Prostate gland (tissue), 2 donors: Measurements from ENCODE around the gene CPED1.

Source experiments
- POLR2A ChIP-seq: fragments of 450-650 bp; IDR thresholded peaks from one replicate; pipeline ENCODE4 v1.6.1; 2016; ENCODE audit warnings: antibody characterized with exemption, mild to moderate bottlenecking
- POLR2AphosphoS5 ChIP-seq: sonication (generic); formaldehyde crosslinking; IDR thresholded peaks from one replicate; pipeline ENCODE4 v1.6.1; 2017; ENCODE audit warnings: antibody characterized with exemption
- TF ChIP-seq, protein P1 (sequence below), 4 experiments: fragments of 200-600 bp in 2 of 4; fragments of 450-650 bp in 2 of 4; sonication (generic) in 2 of 4; IDR thresholded peaks; 1 replicate in 3 of 4; 2 replicates in 1 of 4; pipeline ENCODE4 v1.5.1; 2016 to 2019; ENCODE audit warnings: antibody characterized with exemption in 4 of 4, mild to moderate bottlenecking in 2 of 4, moderate library complexity in 2 of 4

DNA sequence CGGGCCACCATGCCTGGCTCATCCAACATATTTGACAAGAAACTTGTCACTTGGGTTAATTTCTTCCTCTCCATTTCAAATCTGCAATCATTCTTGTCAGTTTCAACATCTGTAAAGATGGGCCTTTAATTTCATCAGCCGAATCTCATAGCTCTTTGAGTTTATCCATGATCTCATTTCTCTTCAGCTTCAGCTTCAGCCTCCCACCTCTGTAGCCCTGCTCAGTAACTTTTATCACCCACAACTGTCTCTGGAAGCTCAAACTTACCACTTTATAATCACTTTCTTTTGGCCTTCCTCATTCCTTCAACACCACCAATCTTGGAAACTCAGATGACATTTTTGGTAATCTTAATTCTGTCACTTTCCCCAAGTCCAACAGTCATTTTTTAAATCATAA is 83.2 kb downstream of the CPED1 start:
- TF ChIP-seq, protein P1, sequence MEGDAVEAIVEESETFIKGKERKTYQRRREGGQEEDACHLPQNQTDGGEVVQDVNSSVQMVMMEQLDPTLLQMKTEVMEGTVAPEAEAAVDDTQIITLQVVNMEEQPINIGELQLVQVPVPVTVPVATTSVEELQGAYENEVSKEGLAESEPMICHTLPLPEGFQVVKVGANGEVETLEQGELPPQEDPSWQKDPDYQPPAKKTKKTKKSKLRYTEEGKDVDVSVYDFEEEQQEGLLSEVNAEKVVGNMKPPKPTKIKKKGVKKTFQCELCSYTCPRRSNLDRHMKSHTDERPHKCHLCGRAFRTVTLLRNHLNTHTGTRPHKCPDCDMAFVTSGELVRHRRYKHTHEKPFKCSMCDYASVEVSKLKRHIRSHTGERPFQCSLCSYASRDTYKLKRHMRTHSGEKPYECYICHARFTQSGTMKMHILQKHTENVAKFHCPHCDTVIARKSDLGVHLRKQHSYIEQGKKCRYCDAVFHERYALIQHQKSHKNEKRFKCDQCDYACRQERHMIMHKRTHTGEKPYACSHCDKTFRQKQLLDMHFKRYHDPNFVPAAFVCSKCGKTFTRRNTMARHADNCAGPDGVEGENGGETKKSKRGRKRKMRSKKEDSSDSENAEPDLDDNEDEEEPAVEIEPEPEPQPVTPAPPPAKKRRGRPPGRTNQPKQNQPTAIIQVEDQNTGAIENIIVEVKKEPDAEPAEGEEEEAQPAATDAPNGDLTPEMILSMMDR (IDR thresholded peaks at IDR 0.05) = no peak
- TF ChIP-seq POLR2AphosphoS5 (no peak), POLR2A (no peak)
